ENCODE results near the gene PRRT1B. TPM values are rescaled to one million over a fixed set of nuclear protein-coding genes. Genes with fewer than 3 reads are reported as not detected.

The PRRT1B gene
- total RNA-seq, 4 donors from 2014 or later = not detected

GRCh38 chr9:131500377-131500776 lies 44.9 kb upstream of the PRRT1B start:
- ATAC-seq = no peak
- TF ChIP-seq POLR2AphosphoS5 (IDR thresholded peaks at IDR 0.05) (no peak), CTCF (IDR thresholded peaks at IDR 0.05) (no peak), POLR2A (IDR thresholded peaks at IDR 0.05) (no peak)
- Histone ChIP-seq H3K27me3 (no peaks in the 10 kb centered on the region), H3K9me3 (no peaks in the 10 kb centered on the region), H3K36me3 (peaks cover 0 to 55% of the 10 kb centered on the region in 2 donors), H3K4me1 (peaks cover 0 to 39% (median 19%) of the 10 kb centered on the region in 3 donors), H3K4me3 (no peak overlapping the region), H3K27ac (peak overlapping the region in 1 of 4 donors; percentile 22)
- 56 to 63% methylated on average over 4 to 6 of the region's 12 CpGs for WGBS, 2 donors (ENCODE audit: low coverage in 1 of 2)

- H3K4me3 ChIP-seq = no peak overlapping the region
- H3K27ac ChIP-seq = peak overlapping the region in 2 of 4 donors; percentile 21 to 85
- 48 to 64% methylated on average over 3 of the region's 5 CpGs for WGBS, 2 donors (ENCODE audit: low coverage in 1 of 2)
- TF ChIP-seq POLR2A (IDR thresholded peaks at IDR 0.05) (no peak), EP300 (IDR thresholded peaks at IDR 0.05) (no peak), CTCF (IDR thresholded peaks at IDR 0.05) (no peak), POLR2AphosphoS5 (IDR thresholded peaks at IDR 0.05) (no peak)
- H3K9me3 ChIP-seq = no peaks in the 10 kb centered on the region
- ATAC-seq = no peak
- H3K36me3 ChIP-seq = peaks cover 0 to 49% of the 10 kb centered on the region in 2 donors
- peaks cover 0 to 42% (median 19%) of the 10 kb centered on the region in 3 donors for H3K4me1 ChIP-seq
- no peaks in the 10 kb centered on the region for H3K27me3 ChIP-seq
These were observed 44.3 kb upstream of the PRRT1B start for GRCh38 chr9:131500939-131501541.

DNA sequence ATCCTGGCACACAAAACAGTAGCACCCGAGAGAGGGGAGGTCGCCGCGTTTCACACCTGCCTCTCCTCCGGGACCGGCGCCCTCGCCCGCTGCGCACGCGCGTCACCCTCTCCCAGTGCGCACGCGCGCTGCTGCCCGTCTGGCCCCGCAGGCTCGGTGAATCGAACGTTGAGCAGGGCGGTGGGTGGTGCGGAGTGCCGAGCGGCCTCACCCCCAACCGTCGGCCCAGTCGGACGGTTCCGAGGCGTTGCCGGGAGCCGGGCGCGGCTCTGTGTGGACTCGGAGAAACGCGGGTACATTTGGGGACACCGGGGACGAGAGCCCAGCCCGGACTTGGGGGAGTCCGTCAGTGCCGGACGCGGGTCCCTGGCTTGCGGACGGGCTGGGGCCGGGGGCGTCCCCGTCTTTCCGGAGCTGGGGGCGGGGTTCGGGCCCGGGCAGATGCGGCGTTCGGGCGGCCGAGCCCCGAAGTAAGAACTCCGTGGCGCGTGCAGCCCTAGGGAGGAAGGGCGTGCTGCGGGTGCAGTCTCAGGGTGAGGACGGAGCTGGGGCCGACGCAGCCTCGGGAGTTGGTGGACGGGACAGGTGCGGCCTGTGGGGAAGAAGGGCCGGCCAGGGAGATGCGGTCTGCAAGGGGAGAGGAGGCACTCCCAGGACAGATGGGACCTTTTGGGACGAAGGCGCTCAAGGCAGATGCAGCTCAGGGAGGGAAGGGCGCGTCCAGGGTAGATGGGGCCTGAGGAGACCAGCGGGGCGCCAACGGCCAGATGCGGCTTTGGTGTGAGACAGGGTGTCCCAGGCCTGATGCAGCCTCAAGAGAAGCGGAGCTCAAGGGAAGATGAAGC lies 42.3 kb upstream of the PRRT1B start, which contains the start of gene POMT1:
POMT1 (plus strand) TSS at position 138 of the 845 bp plus-strand sequence. CDS start 1,301 bp downstream, outside the sequence.
- Histone ChIP-seq H3K36me3 (peaks cover 0 to 42% of the 10 kb centered on the region in 2 donors), H3K27me3 (no peaks in the 10 kb centered on the region), H3K4me1 (peaks cover 0 to 42% (median 19%) of the 10 kb centered on the region in 3 donors), H3K9me3 (no peaks in the 10 kb centered on the region), H3K27ac (peak within 1 kb of the TSS; percentile 47 to 89 (median 86)), H3K4me3 (peak within 1 kb of the TSS; percentile 83 to 92)
- peak; percentile 95 for ATAC-seq
- TF ChIP-seq POLR2A (IDR thresholded peaks at IDR 0.05) (peak; percentile 20 to 32), EP300 (IDR thresholded peaks at IDR 0.05) (no peak), POLR2AphosphoS5 (IDR thresholded peaks at IDR 0.05) (peak; percentile 52), CTCF (IDR thresholded peaks at IDR 0.05) (peak in 1 of 4 experiments; percentile 24)
- WGBS, 2 donors (ENCODE audit: low coverage in 1 of 2) = 0% methylated on average over 1 to 23 of the region's 83 CpGs

- TF ChIP-seq POLR2AphosphoS5 (IDR thresholded peaks at IDR 0.05) (no peak), CTCF (IDR thresholded peaks at IDR 0.05) (no peak), POLR2A (IDR thresholded peaks at IDR 0.05) (no peak), EP300 (IDR thresholded peaks at IDR 0.05) (no peak)
- WGBS, 2 donors (ENCODE audit: low coverage in 1 of 2) = 10 to 31% methylated on average over 4 to 13 of the region's 32 CpGs
- ATAC-seq = no peak
- H3K9me3 ChIP-seq = no peaks in the 10 kb centered on the region
- peak overlapping the region in 3 of 4 donors; percentile 85 to 89 (median 87) for H3K27ac ChIP-seq
- H3K4me3 ChIP-seq = peak overlapping the region; percentile 83 to 92
- peaks cover 0 to 41% of the 10 kb centered on the region in 2 donors for H3K36me3 ChIP-seq
- H3K27me3 ChIP-seq = no peaks in the 10 kb centered on the region
- H3K4me1 ChIP-seq = peaks cover 0 to 42% (median 19%) of the 10 kb centered on the region in 3 donors
These were observed 41.5 kb upstream of the PRRT1B start for GRCh38 chr9:131503626-131504465.

Measured in gastroesophageal sphincter (tissue), 4 donors.